Transverse colon (tissue), 4 donors: Measurements from ENCODE around the gene RAB1A.

Experiments used
- EP300 ChIP-seq: sonication (generic); formaldehyde crosslinking; IDR thresholded peaks from one replicate; pipeline ENCODE4 v1.6.1; 2017; ENCODE audit warnings: antibody characterized with exemption, low read depth
- POLR2A ChIP-seq: fragments of 450-650 bp; IDR thresholded peaks from one replicate; pipeline ENCODE4 v1.6.1; 2016; ENCODE audit warnings: antibody characterized with exemption, mild to moderate bottlenecking, moderate library complexity
- POLR2AphosphoS5 ChIP-seq, 3 donors: sonication (generic); formaldehyde crosslinking; IDR thresholded peaks; one replicate each; pipeline ENCODE4 v1.6.1; 2016; ENCODE audit warnings: antibody characterized with exemption in 3 of 3
- TF ChIP-seq, protein P1 (sequence below), 5 experiments: fragments of 200-600 bp in 3 of 5; fragments of 450-650 bp in 2 of 5; sonication (generic) in 3 of 5; IDR thresholded peaks; 1 replicate in 2 of 5; 2 replicates in 3 of 5; pipeline ENCODE4 v1.5.1; 2016 to 2017; ENCODE audit warnings: antibody characterized with exemption in 5 of 5, inconsistent platforms in 3 of 5, mild to moderate bottlenecking in 2 of 5, moderate library complexity in 1 of 5

GRCh38 chr2:65172994-65173790 is 43.3 kb upstream of the RAB1A start:
- TF ChIP-seq, protein P1, sequence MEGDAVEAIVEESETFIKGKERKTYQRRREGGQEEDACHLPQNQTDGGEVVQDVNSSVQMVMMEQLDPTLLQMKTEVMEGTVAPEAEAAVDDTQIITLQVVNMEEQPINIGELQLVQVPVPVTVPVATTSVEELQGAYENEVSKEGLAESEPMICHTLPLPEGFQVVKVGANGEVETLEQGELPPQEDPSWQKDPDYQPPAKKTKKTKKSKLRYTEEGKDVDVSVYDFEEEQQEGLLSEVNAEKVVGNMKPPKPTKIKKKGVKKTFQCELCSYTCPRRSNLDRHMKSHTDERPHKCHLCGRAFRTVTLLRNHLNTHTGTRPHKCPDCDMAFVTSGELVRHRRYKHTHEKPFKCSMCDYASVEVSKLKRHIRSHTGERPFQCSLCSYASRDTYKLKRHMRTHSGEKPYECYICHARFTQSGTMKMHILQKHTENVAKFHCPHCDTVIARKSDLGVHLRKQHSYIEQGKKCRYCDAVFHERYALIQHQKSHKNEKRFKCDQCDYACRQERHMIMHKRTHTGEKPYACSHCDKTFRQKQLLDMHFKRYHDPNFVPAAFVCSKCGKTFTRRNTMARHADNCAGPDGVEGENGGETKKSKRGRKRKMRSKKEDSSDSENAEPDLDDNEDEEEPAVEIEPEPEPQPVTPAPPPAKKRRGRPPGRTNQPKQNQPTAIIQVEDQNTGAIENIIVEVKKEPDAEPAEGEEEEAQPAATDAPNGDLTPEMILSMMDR (IDR thresholded peaks at IDR 0.05): no peak
- TF ChIP-seq EP300 (no peak), POLR2AphosphoS5 (IDR thresholded peaks at IDR 0.05) (no peak), POLR2A (no peak)
